GM18499 (cell line): ENCODE measurements around the gene VSTM2A.

Experiments
- ATAC-seq: cut with Tn5 transposase; IDR thresholded peaks from one replicate; pipeline ENCODE4 v1.9.1; 2021; ENCODE audit warnings: moderate number of reproducible peaks; ENCODE audit not compliant: insufficient read depth, unreplicated experiment

Gene VSTM2A

GRCh38 chr7:54596747-54597146, 54.6 kb downstream of the VSTM2A start:
- peak; percentile 95 for ATAC-seq

- no peak for ATAC-seq
These were observed 73.4 kb downstream of the VSTM2A start for GRCh38 chr7:54615537-54615936.
